Lower lobe of right lung (tissue), 2 donors: ENCODE data around the gene GAD2. TPM values are rescaled to one million over a fixed set of nuclear protein-coding genes. Genes with fewer than 3 reads are reported as not detected.
A peak's percentile ranks its signal among the peaks of the same experiment; 100 is the strongest.

Source experiments
- ATAC-seq, 2 donors: fragments of 200-7000 bp; cut with Tn5 transposase; one replicate each; pipeline ENCODE4 v1.9.1; 2020 to 2022; ENCODE audit warnings: mild to moderate bottlenecking in 2 of 2, moderate library complexity in 2 of 2
- DNase-seq: peaks from one replicate; pipeline ENCODE4 v3.0.0-alpha.2; 2020
- H3K27ac ChIP-seq: fragments of 200-600 bp; one replicate; pipeline ENCODE4 v1.8.0; 2022
- H3K27me3 ChIP-seq: fragments of 200-600 bp; one replicate; pipeline ENCODE4 v1.8.0; 2022; ENCODE audit warnings: low read depth
- H3K36me3 ChIP-seq: fragments of 200-600 bp; one replicate; pipeline ENCODE4 v1.8.0; 2022; ENCODE audit warnings: mild to moderate bottlenecking
- H3K4me1 ChIP-seq: fragments of 200-600 bp; one replicate; pipeline ENCODE4 v1.8.0; 2022
- H3K4me3 ChIP-seq: fragments of 200-600 bp; one replicate; pipeline ENCODE4 v1.8.0; 2022; ENCODE audit warnings: mild to moderate bottlenecking
- H3K9me3 ChIP-seq: fragments of 200-600 bp; one replicate; pipeline ENCODE4 v1.8.0; 2022
- CTCF ChIP-seq: fragments of 200-600 bp; IDR thresholded peaks from one replicate; pipeline ENCODE4 v1.8.0; 2022; ENCODE audit warnings: antibody characterized with exemption, mild to moderate bottlenecking
- intact Hi-C: fragments of 100-400 bp; cut with DNase I; formaldehyde crosslinking; loops from one replicate; pipeline ENCODE4 v1.11.0; 2022
- total RNA-seq: library from RNA; stranded (reverse); fragmentation: NEBNext Ultra II Directional; extraction: Animal tissue kit (Norgen Biotek cat#: 25700); gene quantifications from one replicate; pipeline ENCODE4 v1.2.1, GENCODE V29; 2021
- donor health status: DM: no; HTN: yes; CAD: no; lungs with severe emphysema.

The GAD2 gene
- total RNA-seq, 1 donor from 2014 or later = not detected

- DNase-seq (no peak), ATAC-seq (no peak)
- Histone ChIP-seq H3K9me3 (no peaks in the 10 kb centered on the region), H3K4me1 (no peaks in the 10 kb centered on the region), H3K36me3 (no peaks in the 10 kb centered on the region), H3K27me3 (no peaks in the 10 kb centered on the region), H3K4me3 (no peak overlapping the region), H3K27ac (no peak overlapping the region)
- no peak for TF ChIP-seq CTCF
- intact Hi-C loops = no loop called here
Observed at GRCh38 chr10:26327811-26328210, 111.2 kb downstream of the GAD2 start.

GRCh38 chr10:26331371-26331770 is 114.8 kb downstream of the GAD2 start:
- H3K9me3 ChIP-seq = no peaks in the 10 kb centered on the region
- no peak overlapping the region for H3K27ac ChIP-seq
- no peak for TF ChIP-seq CTCF
- H3K4me1 ChIP-seq = no peaks in the 10 kb centered on the region
- ATAC-seq (no peak), DNase-seq (no peak)
- H3K4me3 ChIP-seq = no peak overlapping the region
- intact Hi-C loops = loop anchor here (10.0 kb wide), 1 partner anchor 223 kb away; no protein-coding TSS in a partner anchor
- H3K27me3 ChIP-seq = no peaks in the 10 kb centered on the region
- no peaks in the 10 kb centered on the region for H3K36me3 ChIP-seq

GRCh38 chr10:26334232-26334931 is 117.8 kb downstream of the GAD2 start:
- Histone ChIP-seq H3K36me3 (no peaks in the 10 kb centered on the region), H3K9me3 (no peaks in the 10 kb centered on the region), H3K27me3 (no peaks in the 10 kb centered on the region), H3K27ac (no peak overlapping the region), H3K4me1 (no peaks in the 10 kb centered on the region), H3K4me3 (no peak overlapping the region)
- no peak for TF ChIP-seq CTCF
- DNase-seq (no peak), ATAC-seq (no peak)
- intact Hi-C loops = loop anchor here (10.0 kb wide), 1 partner anchor 220 kb away; no protein-coding TSS in a partner anchor

GRCh38 chr10:26334932-26335573 is 118.5 kb downstream of the GAD2 start:
- H3K4me3 ChIP-seq = peak overlapping the region; percentile 33
- H3K27ac ChIP-seq = no peak overlapping the region
- H3K36me3 ChIP-seq = no peaks in the 10 kb centered on the region
- DNase-seq (peak; percentile 52), ATAC-seq (peak; percentile 87 to 92)
- no peaks in the 10 kb centered on the region for H3K9me3 ChIP-seq
- no peaks in the 10 kb centered on the region for H3K27me3 ChIP-seq
- intact Hi-C loops = loop anchor here (10.0 kb wide), 1 partner anchor 220 kb away; no protein-coding TSS in a partner anchor
- TF ChIP-seq CTCF = peak; percentile 74
- no peaks in the 10 kb centered on the region for H3K4me1 ChIP-seq

GRCh38 chr10:26335574-26336093 is 119.1 kb downstream of the GAD2 start:
- H3K27ac ChIP-seq = no peak overlapping the region
- DNase-seq = no peak
- no peak for TF ChIP-seq CTCF
- H3K4me3 ChIP-seq = peak overlapping the region; percentile 33
- no peaks in the 10 kb centered on the region for H3K27me3 ChIP-seq
- peak in 1 of 2 donors; percentile 37 for ATAC-seq
- H3K9me3 ChIP-seq = no peaks in the 10 kb centered on the region
- intact Hi-C loops = loop anchor here (10.0 kb wide), 1 partner anchor 219 kb away; no protein-coding TSS in a partner anchor
- H3K4me1 ChIP-seq = no peaks in the 10 kb centered on the region
- no peaks in the 10 kb centered on the region for H3K36me3 ChIP-seq
